IMR-90 (cell line): ENCODE data around the gene PIKFYVE. TPM values are rescaled to one million over a fixed set of nuclear protein-coding genes. Genes with fewer than 3 reads are reported as not detected.

Experiments used
- ATAC-seq: fragments of 200-7000 bp; cut with Tn5 transposase; 2 replicates; pipeline ENCODE4 v1.9.1; 2020; ENCODE audit warnings: low read depth, mild to moderate bottlenecking, moderate library complexity
- BruUV-seq: library from RNA; stranded (reverse); fragments of 400-500 nt; replicated peaks from 2 replicates; lab custom pipeline; 2021; lab: Mats Ljungman, UMichigan
- CTCF ChIA-PET: fragments of 300-600 bp; formaldehyde crosslinking; extraction: SDS; loops from one replicate; lab custom pipeline; 2021; ENCODE audit warnings: antibody characterized with exemption; lab: Yijun Ruan, JAX
- POLR2A ChIA-PET: fragments of 300-600 bp; sonication (Branson Sonifier 250); formaldehyde crosslinking; loops from one replicate; lab custom pipeline; 2022; ENCODE audit warnings: antibody characterized with exemption; ENCODE audit not compliant: unreplicated experiment; lab: Charles Lee
- DNase-seq: peaks from one replicate; pipeline ENCODE4 v3.0.0; 2013
- H2AFZ ChIP-seq: replicated peaks from 2 replicates; pipeline ENCODE3; 2013; ENCODE audit warnings: low read length, mild to moderate bottlenecking; ENCODE audit not compliant: poor library complexity
- H2AK5ac ChIP-seq: 2 replicates; pipeline ENCODE4 v1.6.1; 2013; ENCODE audit warnings: low read depth, low read length, inconsistent platforms
- H2AK9ac ChIP-seq: replicated peaks from 2 replicates; pipeline ENCODE3; 2013; ENCODE audit warnings: mild to moderate bottlenecking, low read depth, low read length, moderate library complexity; ENCODE audit not compliant: poor library complexity
- H2BK120ac ChIP-seq: 2 replicates; pipeline ENCODE4 v1.6.1; 2013; ENCODE audit warnings: low read depth, low read length, inconsistent platforms
- H2BK15ac ChIP-seq: 3 replicates; pipeline ENCODE4 v1.6.1; 2013; ENCODE audit warnings: low read depth, low read length, inconsistent platforms
- H2BK20ac ChIP-seq: 2 replicates; pipeline ENCODE4 v1.6.1; 2013; ENCODE audit warnings: low read depth, mild to moderate bottlenecking, inconsistent platforms, low read length, moderate library complexity
- H2BK5ac ChIP-seq: 2 replicates; pipeline ENCODE4 v1.6.1; 2013; ENCODE audit warnings: mild to moderate bottlenecking, low read depth, low read length, inconsistent platforms; ENCODE audit not compliant: poor library complexity, severe bottlenecking
- H3K14ac ChIP-seq: replicated peaks from 2 replicates; pipeline ENCODE4 v1.6.1; 2013; ENCODE audit warnings: low read depth, low read length, inconsistent platforms
- H3K18ac ChIP-seq: 2 replicates; pipeline ENCODE4 v1.6.1; 2013; ENCODE audit warnings: low read depth, low read length, control low read depth
- H3K23ac ChIP-seq: 2 replicates; pipeline ENCODE4 v1.6.1; 2013; ENCODE audit warnings: low read depth, low read length, inconsistent platforms
- H3K27ac ChIP-seq: 2 replicates; pipeline ENCODE4 v1.5.1; 2013; ENCODE audit warnings: mild to moderate bottlenecking, control low read depth, low read length; ENCODE audit not compliant: insufficient read depth
- H3K27me3 ChIP-seq: 2 replicates; pipeline ENCODE4 v1.6.1; 2013; ENCODE audit warnings: low read length; ENCODE audit not compliant: control insufficient read depth, insufficient read depth
- H3K36me3 ChIP-seq: 2 replicates; pipeline ENCODE4 v1.6.1; 2013; ENCODE audit warnings: low read length, mixed read lengths; ENCODE audit not compliant: control insufficient read depth, insufficient read depth
- H3K4ac ChIP-seq: 2 replicates; pipeline ENCODE4 v1.6.1; 2013; ENCODE audit warnings: low read depth, low read length, inconsistent platforms
- H3K4me1 ChIP-seq: 2 replicates; pipeline ENCODE4 v1.6.1; 2013; ENCODE audit warnings: low read length, mixed read lengths; ENCODE audit not compliant: control insufficient read depth, insufficient read depth
- H3K4me2 ChIP-seq: 2 replicates; pipeline ENCODE4 v1.6.1; 2013; ENCODE audit warnings: low read depth, mild to moderate bottlenecking, control low read depth, low read length, moderate library complexity
- H3K4me3 ChIP-seq: 2 replicates; pipeline ENCODE4 v1.5.1; 2013; ENCODE audit warnings: low read depth, mild to moderate bottlenecking, control low read depth, low read length, moderate library complexity; ENCODE audit not compliant: insufficient read depth
- H3K56ac ChIP-seq: 2 replicates; pipeline ENCODE4 v1.6.1; 2013; ENCODE audit warnings: low read length, inconsistent platforms; ENCODE audit not compliant: insufficient read depth; ENCODE audit errors: extremely low read depth
- H3K79me1 ChIP-seq, 2 experiments: 2 replicates each; pipeline ENCODE4 v1.6.1; 2013; ENCODE audit warnings: low read length in 2 of 2, inconsistent platforms in 1 of 2, low read depth in 1 of 2
- H3K9ac ChIP-seq: 2 replicates; pipeline ENCODE4 v1.6.1; 2013; ENCODE audit warnings: low read depth, low read length, control low read depth
- H3K9me1 ChIP-seq: 2 replicates; pipeline ENCODE4 v1.6.1; 2013; ENCODE audit warnings: low read length, inconsistent platforms; ENCODE audit not compliant: insufficient read depth
- H3K9me3 ChIP-seq: 2 replicates; pipeline ENCODE4 v1.6.1; 2013; ENCODE audit warnings: low read length; ENCODE audit not compliant: control insufficient read depth, insufficient read depth
- H4K20me1 ChIP-seq: 2 replicates; pipeline ENCODE4 v1.6.1; 2013; ENCODE audit warnings: low read length, inconsistent platforms; ENCODE audit not compliant: insufficient read depth
- H4K5ac ChIP-seq: 2 replicates; pipeline ENCODE4 v1.6.1; 2013; ENCODE audit warnings: mild to moderate bottlenecking, low read depth, low read length, control low read depth
- H4K8ac ChIP-seq, 2 experiments: 2 replicates each; pipeline ENCODE4 v1.6.1; 2013; ENCODE audit warnings: low read depth in 2 of 2, low read length in 2 of 2, control low read depth in 1 of 2, inconsistent platforms in 1 of 2
- H4K91ac ChIP-seq: 2 replicates; pipeline ENCODE4 v1.6.1; 2013; ENCODE audit warnings: low read depth, low read length, inconsistent platforms; ENCODE audit not compliant: insufficient read depth
- CHD1 ChIP-seq: IDR thresholded peaks from 2 replicates; pipeline ENCODE4 v1.6.1; 2012; ENCODE audit warnings: low read depth, low read length, improper control_type of control experiment
- FOS ChIP-seq: fragments of 150-350 bp; IDR thresholded peaks from 2 replicates; pipeline ENCODE4 v1.6.1; 2016; ENCODE audit warnings: low read depth, low read length
- POLR2A ChIP-seq: IDR thresholded peaks from 2 replicates; pipeline ENCODE4 v1.6.1; 2012; ENCODE audit warnings: mild to moderate bottlenecking, low read depth, low read length
- RAD21 ChIP-seq: IDR thresholded peaks from 2 replicates; pipeline ENCODE4 v1.6.1; 2012; ENCODE audit warnings: low read length, improper control_type of control experiment
- RCOR1 ChIP-seq: IDR thresholded peaks from 2 replicates; pipeline ENCODE4 v1.6.1; 2012; ENCODE audit warnings: mild to moderate bottlenecking, low read length, improper control_type of control experiment; ENCODE audit not compliant: insufficient replicate concordance
- RFX5 ChIP-seq: IDR thresholded peaks from 2 replicates; pipeline ENCODE4 v1.8.0; 2012; ENCODE audit warnings: low read depth, mild to moderate bottlenecking, low read length, moderate library complexity
- WGBS, 2 experiments: methylation state at CpG; one replicate each; pipeline versions ENCODE4 v1.1.5 to v1.1.7; 2013; ENCODE audit warnings: missing lambda C conversion rate in 2 of 2; ENCODE audit not compliant: insufficient read length in 1 of 2; ENCODE audit errors: extremely low coverage in 2 of 2; 5-methylcytosine and 5-hydroxymethylcytosine counted together
- dilution Hi-C: fragments of 300-500 bp; cut with HindIII; formaldehyde crosslinking; loops from one replicate; pipeline ENCODE4 v1.14.3; 2018; ENCODE audit warnings: low sequenced_read_pairs; ENCODE audit not compliant: unreplicated experiment
- in situ Hi-C: fragments of 300-500 bp; cut with MboI; formaldehyde crosslinking; loops from 3 replicates; pipeline ENCODE4 v1.14.3; 2019; ENCODE audit warnings: low sequenced_read_pairs, inconsistent platforms, mixed read lengths
- intact Hi-C: fragments of 100-400 bp; cut with micrococcal nuclease; formaldehyde crosslinking; loops from 2 replicates; pipeline ENCODE4 v1.10.0; 2022
- polyA plus RNA-seq, 3 experiments: library from polyadenylated mRNA; depleted of rRNA; stranded (reverse); fragments of >200 nt; gene quantifications; 2 replicates each; pipeline ENCODE4 v1.2.3, GENCODE V29; 2012; ENCODE audit warnings: low replicate concordance in 1 of 3
- total RNA-seq: library from RNA; depleted of rRNA; stranded (reverse); fragments of >200 nt; gene quantifications from 2 replicates; pipeline ENCODE4 v1.2.3, GENCODE V29; 2012
- TF ChIP-seq, protein P1 (sequence below): fragments of 150-350 bp; IDR thresholded peaks from 2 replicates; pipeline ENCODE4 v1.6.1; 2017; ENCODE audit warnings: mild to moderate bottlenecking, antibody characterized with exemption, low read length, low read depth
- TF ChIP-seq, protein P2 (sequence below): conservative IDR thresholded peaks from 2 replicates; pipeline ENCODE4 v1.5.1; 2012; ENCODE audit warnings: mild to moderate bottlenecking, low read depth, low read length, improper control_type of control experiment

PIKFYVE gene
- total and polyA plus RNA-seq, 2 of the 4 experiments (the other 2 are of a cell fraction), result 9.3 to 34.6 TPM

GRCh38 chr2:208300847-208301618 lies 35.0 kb downstream of the PIKFYVE start:
- H3K23ac ChIP-seq, result no peak overlapping the region
- H3K27ac ChIP-seq, result no peak overlapping the region
- no peak overlapping the region for H3K4me3 ChIP-seq
- H2BK120ac ChIP-seq, result no peak overlapping the region
- ATAC-seq (no peak), DNase-seq (no peak)
- no peak overlapping the region for H3K14ac ChIP-seq
- H3K56ac ChIP-seq, result no peak overlapping the region
- ChIA-PET CTCF (interaction anchor here (1.2 kb wide), 1 partner anchor 21 kb away, joined by 3 read pairs; no protein-coding TSS in a partner anchor), POLR2A (no interaction called here)
- WGBS, 2 experiments, result 100% methylated on average over 1 of the region's 5 CpGs; no CpG with 5 or more reads in 1 of the 2 experiments
- no peak overlapping the region for H4K8ac ChIP-seq
- H3K36me3 ChIP-seq, result peaks cover 25% of the 10 kb centered on the region
- H2AK9ac ChIP-seq, result no peak overlapping the region
- H3K4ac ChIP-seq, result no peak overlapping the region
- in situ Hi-C loops (no loop called here), intact Hi-C loops (loop anchor here (2.0 to 5.0 kb wide), 2 partner anchors 16 to 36 kb away; no protein-coding TSS in a partner anchor), dilution Hi-C loops (no loop called here)
- no peak overlapping the region for H2BK5ac ChIP-seq
- no peak overlapping the region for H4K5ac ChIP-seq
- H3K4me1 ChIP-seq, result no peaks in the 10 kb centered on the region; the same call in 1 of the 2 replicates
- no peak overlapping the region for H2AFZ ChIP-seq
- H3K79me1 ChIP-seq, result peaks cover 12% of the 10 kb centered on the region in 2 experiments
- TF ChIP-seq RAD21 (no peak), POLR2A (no peak), FOS (no peak), RFX5 (no peak), CHD1 (no peak), RCOR1 (no peak)
- TF ChIP-seq, protein P1, sequence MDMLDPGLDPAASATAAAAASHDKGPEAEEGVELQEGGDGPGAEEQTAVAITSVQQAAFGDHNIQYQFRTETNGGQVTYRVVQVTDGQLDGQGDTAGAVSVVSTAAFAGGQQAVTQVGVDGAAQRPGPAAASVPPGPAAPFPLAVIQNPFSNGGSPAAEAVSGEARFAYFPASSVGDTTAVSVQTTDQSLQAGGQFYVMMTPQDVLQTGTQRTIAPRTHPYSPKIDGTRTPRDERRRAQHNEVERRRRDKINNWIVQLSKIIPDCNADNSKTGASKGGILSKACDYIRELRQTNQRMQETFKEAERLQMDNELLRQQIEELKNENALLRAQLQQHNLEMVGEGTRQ, result no peak
- TF ChIP-seq, protein P2, sequence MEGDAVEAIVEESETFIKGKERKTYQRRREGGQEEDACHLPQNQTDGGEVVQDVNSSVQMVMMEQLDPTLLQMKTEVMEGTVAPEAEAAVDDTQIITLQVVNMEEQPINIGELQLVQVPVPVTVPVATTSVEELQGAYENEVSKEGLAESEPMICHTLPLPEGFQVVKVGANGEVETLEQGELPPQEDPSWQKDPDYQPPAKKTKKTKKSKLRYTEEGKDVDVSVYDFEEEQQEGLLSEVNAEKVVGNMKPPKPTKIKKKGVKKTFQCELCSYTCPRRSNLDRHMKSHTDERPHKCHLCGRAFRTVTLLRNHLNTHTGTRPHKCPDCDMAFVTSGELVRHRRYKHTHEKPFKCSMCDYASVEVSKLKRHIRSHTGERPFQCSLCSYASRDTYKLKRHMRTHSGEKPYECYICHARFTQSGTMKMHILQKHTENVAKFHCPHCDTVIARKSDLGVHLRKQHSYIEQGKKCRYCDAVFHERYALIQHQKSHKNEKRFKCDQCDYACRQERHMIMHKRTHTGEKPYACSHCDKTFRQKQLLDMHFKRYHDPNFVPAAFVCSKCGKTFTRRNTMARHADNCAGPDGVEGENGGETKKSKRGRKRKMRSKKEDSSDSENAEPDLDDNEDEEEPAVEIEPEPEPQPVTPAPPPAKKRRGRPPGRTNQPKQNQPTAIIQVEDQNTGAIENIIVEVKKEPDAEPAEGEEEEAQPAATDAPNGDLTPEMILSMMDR, result no peak
- H2BK20ac ChIP-seq, result no peak overlapping the region
- no peak overlapping the region for H2AK5ac ChIP-seq
- H3K9ac ChIP-seq, result no peak overlapping the region
- no TSS peak for BruUV-seq
- no peaks in the 10 kb centered on the region for H4K20me1 ChIP-seq
- no peak overlapping the region for H3K18ac ChIP-seq
- no peaks in the 10 kb centered on the region for H3K9me3 ChIP-seq
- H2BK15ac ChIP-seq, result no peak overlapping the region
- no peaks in the 10 kb centered on the region for H3K9me1 ChIP-seq
- H4K91ac ChIP-seq, result no peak overlapping the region
- no peaks in the 10 kb centered on the region for H3K27me3 ChIP-seq
- H3K4me2 ChIP-seq, result no peak overlapping the region
